ENCODE measurements around the gene TUBGCP2. TPM values are rescaled to one million over a fixed set of nuclear protein-coding genes. Genes with fewer than 3 reads are reported as not detected.

The TUBGCP2 gene
- total RNA-seq, 1 experiment from 2014 or later: 92.2 TPM

GRCh38 chr10:133274751-133275683 lies 33.7 kb downstream of the TUBGCP2 start:
- intact Hi-C loops (cut with micrococcal nuclease; ENCODE audit: unreplicated experiment): no loop called here
- no peaks in the 10 kb centered on the region for H3K27me3 Mint-ChIP-seq (ENCODE audit: insufficient read depth, unreplicated experiment)
- no TSS peak for BruUV-seq (replicated peaks)
- Histone ChIP-seq H3K27me3 (replicated peaks; ENCODE audit: control insufficient read depth, insufficient read depth, low read length) (no peaks in the 10 kb centered on the region), H3K4me3 (ENCODE audit: low read depth, low read length) (no peak overlapping the region), H3K9me3 (no peaks in the 10 kb centered on the region), H3K36me3 (ENCODE audit: control insufficient read depth, insufficient read depth, low read length) (peaks cover 3% of the 10 kb centered on the region), H3K4me1 (peaks cover 53% of the 10 kb centered on the region)
- peak overlapping the region; percentile 80 for H3K27ac Mint-ChIP-seq (ENCODE audit: unreplicated experiment)
- peaks cover 25% of the 10 kb centered on the region for H3K36me3 Mint-ChIP-seq (ENCODE audit: insufficient read depth, unreplicated experiment)
- peak in 1 of 2 experiments; percentile 26 for TF ChIP-seq CTCF (IDR thresholded peaks at IDR 0.05; ENCODE audit: insufficient read depth in 1 of 2, low read depth in 1 of 2, low read length in 1 of 2, severe bottlenecking in 1 of 2, unreplicated experiment in 1 of 2)
- peaks cover 11% of the 10 kb centered on the region for H3K4me1 Mint-ChIP-seq (ENCODE audit: low read depth, unreplicated experiment)
- H3K4me3 Mint-ChIP-seq (ENCODE audit: unreplicated experiment): peak overlapping the region; percentile 62
- H3K9me3 Mint-ChIP-seq (ENCODE audit: unreplicated experiment): no peaks in the 10 kb centered on the region
- CTCF ChIA-PET: interaction anchor here (0.6 to 1.5 kb wide), 2 partner anchors 9 to 17 kb away, joined by 3 to 7 read pairs; no protein-coding TSS in a partner anchor
- POLR2A ChIA-PET: interaction anchor here (0.6 kb wide), 1 partner anchor 69 kb away, joined by 5 read pairs; no protein-coding TSS in a partner anchor
- DNase-seq: peak; percentile 73 to 81

GRCh38 chr10:133273534-133274143 lies 35.0 kb downstream of the TUBGCP2 start:
- Histone ChIP-seq H3K4me1 (peaks cover 42% of the 10 kb centered on the region), H3K9me3 (no peaks in the 10 kb centered on the region), H3K36me3 (ENCODE audit: control insufficient read depth, insufficient read depth, low read length) (no peaks in the 10 kb centered on the region), H3K4me3 (ENCODE audit: low read depth, low read length) (no peak overlapping the region), H3K27me3 (replicated peaks; ENCODE audit: control insufficient read depth, insufficient read depth, low read length) (no peaks in the 10 kb centered on the region)
- intact Hi-C loops (cut with micrococcal nuclease; ENCODE audit: unreplicated experiment): no loop called here
- CTCF ChIA-PET: interaction anchor here (0.7 kb wide), 1 partner anchor 16 kb away, joined by 4 read pairs; no protein-coding TSS in a partner anchor
- TF ChIP-seq CTCF (IDR thresholded peaks at IDR 0.05; ENCODE audit: insufficient read depth in 1 of 2, low read depth in 1 of 2, low read length in 1 of 2, severe bottlenecking in 1 of 2, unreplicated experiment in 1 of 2): no peak
- no peak overlapping the region for H3K4me3 Mint-ChIP-seq (ENCODE audit: unreplicated experiment)
- H3K9me3 Mint-ChIP-seq (ENCODE audit: unreplicated experiment): no peaks in the 10 kb centered on the region
- H3K27ac Mint-ChIP-seq (ENCODE audit: unreplicated experiment): no peak overlapping the region
- POLR2A ChIA-PET: no interaction called here
- H3K36me3 Mint-ChIP-seq (ENCODE audit: insufficient read depth, unreplicated experiment): peaks cover 13% of the 10 kb centered on the region
- peaks cover 6% of the 10 kb centered on the region for H3K4me1 Mint-ChIP-seq (ENCODE audit: low read depth, unreplicated experiment)
- BruUV-seq (replicated peaks): no TSS peak
- no peaks in the 10 kb centered on the region for H3K27me3 Mint-ChIP-seq (ENCODE audit: insufficient read depth, unreplicated experiment)
- DNase-seq: no peak

- BruUV-seq (replicated peaks): no TSS peak
- H3K36me3 ChIP-seq (ENCODE audit: control insufficient read depth, insufficient read depth, low read length): no peaks in the 10 kb centered on the region
- Mint-ChIP-seq H3K36me3 (ENCODE audit: insufficient read depth, unreplicated experiment) (peaks cover 6% of the 10 kb centered on the region), H3K27ac (ENCODE audit: unreplicated experiment) (no peak overlapping the region), H3K27me3 (ENCODE audit: insufficient read depth, unreplicated experiment) (no peaks in the 10 kb centered on the region), H3K4me1 (ENCODE audit: low read depth, unreplicated experiment) (no peaks in the 10 kb centered on the region), H3K4me3 (ENCODE audit: unreplicated experiment) (no peak overlapping the region), H3K9me3 (ENCODE audit: unreplicated experiment) (no peaks in the 10 kb centered on the region)
- H3K9me3 ChIP-seq: no peaks in the 10 kb centered on the region
- ChIA-PET CTCF (interaction anchor here (0.6 kb wide), 1 partner anchor 15 kb away, joined by 3 read pairs; no protein-coding TSS in a partner anchor), POLR2A (no interaction called here)
- DNase-seq: no peak
- no peaks in the 10 kb centered on the region for H3K27me3 ChIP-seq (replicated peaks; ENCODE audit: control insufficient read depth, insufficient read depth, low read length)
- H3K4me1 ChIP-seq: peaks cover 36% of the 10 kb centered on the region
- intact Hi-C loops (cut with micrococcal nuclease; ENCODE audit: unreplicated experiment): no loop called here
- H3K4me3 ChIP-seq (ENCODE audit: low read depth, low read length): no peak overlapping the region
- no peak for TF ChIP-seq CTCF (IDR thresholded peaks at IDR 0.05; ENCODE audit: insufficient read depth in 1 of 2, low read depth in 1 of 2, low read length in 1 of 2, severe bottlenecking in 1 of 2, unreplicated experiment in 1 of 2)
These were observed 35.7 kb downstream of the TUBGCP2 start for GRCh38 chr10:133272964-133273420.
